Panc1 (cell line): ENCODE measurements around the gene EFTUD2.

Source experiments
- CTCF ChIP-seq: fragments of 450-650 bp; IDR thresholded peaks from 2 replicates; pipeline ENCODE4 v1.5.1; 2017; ENCODE audit warnings: mild to moderate bottlenecking
- POLR2AphosphoS5 ChIP-seq: IDR thresholded peaks from 2 replicates; pipeline ENCODE4 v1.6.1; 2012; ENCODE audit warnings: mild to moderate bottlenecking, low read depth, low read length, moderate library complexity
- SIN3A ChIP-seq: IDR thresholded peaks from 2 replicates; pipeline ENCODE4 v1.6.1; 2012; ENCODE audit warnings: low read depth, mild to moderate bottlenecking, low read length, moderate library complexity, borderline replicate concordance; ENCODE audit not compliant: insufficient read depth
- TCF7L2 ChIP-seq: IDR thresholded peaks from 2 replicates; pipeline ENCODE4 v1.6.1; 2011; ENCODE audit warnings: mild to moderate bottlenecking, low read depth, low read length, inconsistent platforms

GRCh38 chr17:44828919-44829522 lies 70.2 kb downstream of the EFTUD2 start:
- TF ChIP-seq CTCF (no peak), SIN3A (no peak), TCF7L2 (no peak), POLR2AphosphoS5 (no peak)
